Measurements from ENCODE around the gene ENTREP3.
A peak's percentile ranks its signal among the peaks of the same experiment; 100 is the strongest.

ENTREP3 gene

DNA sequence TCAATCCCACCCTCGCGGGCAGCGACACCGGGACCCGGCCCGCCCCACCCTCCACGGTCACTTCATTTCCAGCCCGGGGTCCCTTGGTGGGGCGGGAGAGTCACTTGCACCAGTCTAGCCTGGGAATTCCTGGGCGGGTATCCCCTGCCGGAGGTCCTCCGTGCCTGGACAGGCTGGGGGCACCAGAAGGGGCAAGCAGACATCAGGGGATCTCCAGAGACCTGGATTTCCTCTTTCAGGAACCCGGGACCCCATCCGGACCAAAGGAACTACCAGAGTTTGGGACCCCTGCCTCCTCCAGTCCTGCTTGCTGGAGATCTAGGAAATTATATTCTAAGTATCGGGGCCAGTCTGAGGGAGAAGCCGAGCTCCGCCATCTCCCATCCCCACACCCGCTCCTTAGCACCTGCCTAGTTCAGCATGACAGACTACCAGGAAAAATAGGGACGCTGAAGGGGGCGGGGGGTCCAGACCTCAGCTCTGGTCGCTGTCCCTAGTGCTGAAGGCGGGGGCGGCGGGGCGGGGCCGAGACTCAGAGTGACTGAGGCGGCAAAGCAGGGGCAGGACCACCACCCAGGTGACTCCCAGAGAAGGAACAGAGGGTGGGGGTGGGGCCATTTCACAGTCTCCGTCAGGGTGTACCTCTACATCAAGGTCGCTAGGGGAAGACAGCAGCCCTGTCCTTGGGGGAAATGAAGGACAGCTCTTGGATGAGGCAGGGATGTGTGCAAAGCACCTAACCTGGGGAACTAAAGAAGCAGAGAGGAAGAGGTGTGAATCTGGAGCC, 22.8 kb upstream of the ENTREP3 start:
- DNase-seq = peak; percentile 89

DNA sequence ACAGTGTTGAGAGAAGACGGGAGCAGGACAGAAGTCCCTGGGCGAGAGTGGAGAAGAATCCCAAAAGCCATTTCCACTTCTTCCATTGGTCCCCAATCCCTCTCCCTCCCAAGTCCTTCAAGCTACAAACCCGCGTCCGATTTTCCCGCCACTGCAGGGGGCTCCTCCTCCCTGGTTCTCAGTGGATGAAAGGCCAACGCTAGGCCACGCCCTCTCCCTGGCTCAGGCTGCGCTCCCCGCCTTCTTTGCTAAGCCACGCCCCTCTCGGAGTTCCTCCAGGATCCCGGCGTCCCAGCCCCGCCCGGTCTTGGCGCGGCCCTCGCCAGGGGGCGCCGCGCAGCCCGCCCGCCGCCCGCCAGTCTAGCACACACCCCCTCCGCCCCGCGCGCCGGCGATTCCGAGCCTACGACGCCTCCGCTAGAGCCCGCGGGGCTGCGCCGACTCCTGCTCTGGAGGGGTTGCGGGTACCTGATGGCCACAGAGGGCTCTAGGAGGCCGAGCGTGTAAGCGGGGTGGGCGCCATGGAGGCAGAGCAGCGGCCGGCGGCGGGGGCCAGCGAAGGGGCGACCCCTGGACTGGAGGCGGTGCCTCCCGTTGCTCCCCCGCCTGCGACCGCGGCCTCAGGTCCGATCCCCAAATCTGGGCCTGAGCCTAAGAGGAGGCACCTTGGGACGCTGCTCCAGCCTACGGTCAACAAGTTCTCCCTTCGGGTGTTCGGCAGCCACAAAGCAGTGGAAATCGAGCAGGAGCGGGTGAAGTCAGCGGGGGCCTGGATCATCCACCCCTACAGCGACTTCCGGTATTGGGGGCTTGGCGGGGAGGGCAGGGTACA, 22.0 kb upstream of the ENTREP3 start, which contains the start of gene HCN3:
TSS of gene HCN3 (plus strand) at position 394 of the 832 bp plus-strand sequence. CDS start at position 522, 128 bp downstream.
- peak; percentile 99 for DNase-seq

DNA sequence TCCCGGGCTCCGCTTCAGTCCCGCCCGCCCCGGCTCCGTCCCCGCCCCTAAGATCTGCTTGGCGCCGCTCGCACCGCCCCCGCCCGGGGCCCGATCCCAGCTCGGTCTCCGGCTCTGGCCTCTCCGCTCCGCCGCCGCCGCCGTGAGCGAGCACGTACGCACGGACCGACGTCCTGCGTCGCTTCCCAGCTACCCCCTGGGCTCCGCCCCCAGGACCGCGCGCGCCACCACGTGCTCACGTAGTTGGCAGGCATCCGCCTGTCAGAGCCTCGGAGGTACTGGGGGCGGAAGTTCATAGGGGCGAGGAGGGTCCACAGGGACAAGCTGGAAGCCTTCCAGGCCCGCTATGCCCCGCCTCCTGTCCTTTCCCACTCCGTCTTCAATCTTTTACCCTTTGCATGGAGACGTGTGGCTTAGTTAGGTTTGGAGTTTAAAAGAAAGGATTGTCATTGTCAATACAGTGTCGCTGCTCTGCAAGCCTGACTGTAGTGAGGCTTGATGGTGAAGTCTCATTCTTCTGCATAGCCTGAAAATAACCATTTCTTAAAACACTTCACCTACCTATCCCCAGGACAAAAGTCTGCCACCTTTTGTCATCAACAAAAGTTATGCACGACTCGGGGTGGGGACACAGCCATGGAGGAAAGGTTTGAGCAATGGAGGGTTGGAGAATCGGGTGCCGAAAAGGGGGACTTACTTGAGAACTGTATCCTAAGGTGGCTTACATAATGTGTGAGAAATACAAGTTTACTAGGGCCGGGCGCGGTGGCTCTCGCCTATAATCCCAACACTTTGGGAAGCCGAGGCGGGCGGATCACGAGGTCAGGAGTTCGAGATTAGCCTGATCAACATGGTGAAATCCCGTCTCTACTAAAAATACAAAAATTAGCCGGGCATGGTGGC, 18.3 kb upstream of the ENTREP3 start, which contains the start of gene CLK2:
TSS of gene CLK2 (minus strand) at position 162 of the 903 bp plus-strand sequence. CDS start 2,527 bp downstream, outside the sequence.
- peak; percentile 98 for DNase-seq

DNA sequence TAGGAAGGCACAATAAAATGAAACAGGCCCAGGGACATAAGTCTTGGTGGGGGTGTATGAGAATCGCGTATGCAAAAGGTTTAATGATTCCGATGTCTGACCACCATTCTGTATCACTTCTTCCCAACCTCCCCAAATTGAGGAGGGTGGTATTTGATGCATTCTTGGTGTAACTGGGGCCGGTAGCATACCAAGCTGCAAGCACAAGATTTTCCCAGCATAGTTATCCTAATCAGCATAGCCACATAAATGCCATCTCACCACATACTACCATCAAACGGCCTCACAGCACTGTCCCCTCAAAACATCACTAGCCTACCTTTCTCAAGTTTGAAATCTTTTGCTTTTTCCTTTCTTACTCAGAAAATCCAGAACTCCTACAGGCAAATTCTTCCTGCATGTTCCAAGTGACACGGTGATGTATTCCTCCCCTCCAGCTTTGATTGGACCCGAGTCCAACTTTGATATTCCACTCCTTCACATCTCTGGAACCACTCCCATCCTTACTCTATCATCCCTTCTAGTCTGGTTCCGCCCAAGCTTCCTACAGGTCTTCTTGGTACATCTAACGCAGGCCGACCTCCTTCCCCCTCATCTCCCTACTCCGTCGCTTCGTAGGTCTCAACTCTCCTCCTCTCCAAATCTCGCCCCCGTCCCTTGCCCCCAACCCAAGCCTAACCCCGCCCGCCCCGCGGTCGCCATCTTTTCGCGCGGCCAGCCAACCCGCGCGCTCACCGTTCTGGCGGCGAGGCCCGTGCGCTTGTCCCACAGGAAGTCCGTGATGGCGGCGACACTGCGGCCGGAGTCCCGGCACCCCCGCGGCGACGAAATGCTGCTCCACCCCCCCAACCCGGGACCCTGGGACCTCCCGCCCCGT, 17.4 kb upstream of the ENTREP3 start:
- peak; percentile 80 for DNase-seq

DNA sequence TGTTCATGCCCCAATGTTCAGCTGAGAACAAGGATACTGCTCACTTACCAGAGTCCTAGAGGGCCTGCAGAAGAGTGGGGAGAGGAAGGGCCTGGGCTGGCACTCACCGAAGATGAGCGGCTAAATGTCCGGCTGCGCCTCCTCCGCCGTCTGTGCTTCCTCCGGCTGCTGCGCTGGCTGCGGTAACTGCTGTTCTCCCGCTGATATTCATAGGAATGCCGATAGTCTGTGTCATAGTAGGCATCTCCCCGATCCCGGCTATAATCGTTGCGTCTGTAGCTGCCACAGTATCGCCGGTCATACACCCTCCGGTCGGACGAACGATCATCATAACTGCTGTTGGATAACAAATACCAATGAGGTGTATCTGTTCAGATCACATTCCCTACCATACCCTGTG, 14.1 kb upstream of the ENTREP3 start:
- no peak for DNase-seq

DNA sequence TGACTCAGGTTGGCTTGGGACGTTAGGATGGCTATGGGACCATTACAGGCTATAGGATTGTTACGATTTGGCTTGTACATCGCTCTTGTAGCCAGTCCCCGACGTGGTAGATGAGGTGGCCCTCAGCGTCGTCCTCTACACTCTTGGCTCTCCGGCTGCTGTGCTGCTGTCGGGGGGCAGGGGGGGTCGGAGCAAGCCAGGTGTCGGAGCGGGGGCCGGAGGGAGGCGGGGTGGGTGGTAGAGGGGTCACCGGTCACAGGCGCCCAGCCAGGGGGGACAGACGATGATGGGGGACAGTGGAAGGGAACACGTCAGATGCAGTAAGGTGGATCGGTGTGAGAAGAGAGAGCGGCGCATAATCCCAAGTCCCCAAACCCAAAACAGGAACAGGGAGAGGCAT, 13.3 kb upstream of the ENTREP3 start:
- DNase-seq = no peak

DNA sequence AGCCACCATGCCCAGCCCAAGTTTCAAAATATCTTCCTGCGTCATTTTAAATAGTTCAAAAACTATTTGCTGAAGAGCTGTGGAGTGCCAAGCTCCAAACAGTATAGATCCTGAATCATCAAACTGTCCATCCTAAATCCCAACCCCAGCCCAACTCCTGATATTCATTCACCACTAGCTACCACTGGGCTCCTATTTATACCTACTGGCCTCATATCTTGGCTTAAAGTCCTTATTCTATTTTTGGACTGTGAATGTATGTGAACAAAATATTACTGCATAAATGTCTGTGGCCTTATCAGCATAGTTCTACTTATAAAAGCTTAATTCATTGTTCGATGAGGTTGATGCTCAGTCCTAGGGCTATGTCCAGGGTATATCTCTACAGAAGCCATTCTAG, 12.1 kb upstream of the ENTREP3 start:
- no peak for DNase-seq

DNA sequence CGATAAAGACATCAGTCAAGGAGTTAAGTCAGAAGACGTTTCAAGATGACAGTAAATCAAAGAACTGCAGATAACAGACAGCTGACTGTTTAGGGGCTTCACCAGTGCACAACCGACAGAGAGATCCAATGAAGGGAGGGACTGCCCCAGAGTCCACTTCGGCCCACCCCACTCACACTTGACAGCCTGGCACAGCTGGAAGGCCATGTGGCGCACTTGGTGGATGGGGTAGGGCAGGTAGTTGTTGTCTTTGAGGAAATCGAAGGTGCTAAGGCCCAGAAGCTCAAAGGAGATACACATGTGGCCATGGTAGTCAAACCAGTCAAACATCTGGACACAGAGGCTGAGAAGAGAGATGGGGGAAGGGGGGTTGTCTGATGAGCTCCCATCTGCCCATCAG, 11.3 kb upstream of the ENTREP3 start:
- no peak for DNase-seq

DNA sequence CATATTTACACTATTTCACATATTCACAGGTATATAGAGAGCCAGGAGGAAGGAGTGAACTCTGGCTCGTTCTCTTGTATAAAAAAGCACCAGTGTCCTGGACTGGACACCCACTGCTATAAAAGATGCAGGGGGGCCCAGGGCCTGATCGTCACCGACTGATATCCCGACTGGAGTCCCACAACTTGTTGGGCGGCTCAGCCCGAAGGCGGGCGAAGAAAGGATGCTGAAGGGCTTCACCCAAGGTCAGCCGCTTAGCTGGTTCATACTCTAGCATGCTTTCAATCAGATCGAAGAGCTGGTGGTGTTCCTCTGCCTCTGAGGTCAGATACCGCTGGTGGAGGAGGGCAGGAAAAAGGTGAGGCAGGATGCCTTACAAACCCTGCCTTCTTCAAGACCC, 7.8 kb upstream of the ENTREP3 start:
- DNase-seq = no peak

DNA sequence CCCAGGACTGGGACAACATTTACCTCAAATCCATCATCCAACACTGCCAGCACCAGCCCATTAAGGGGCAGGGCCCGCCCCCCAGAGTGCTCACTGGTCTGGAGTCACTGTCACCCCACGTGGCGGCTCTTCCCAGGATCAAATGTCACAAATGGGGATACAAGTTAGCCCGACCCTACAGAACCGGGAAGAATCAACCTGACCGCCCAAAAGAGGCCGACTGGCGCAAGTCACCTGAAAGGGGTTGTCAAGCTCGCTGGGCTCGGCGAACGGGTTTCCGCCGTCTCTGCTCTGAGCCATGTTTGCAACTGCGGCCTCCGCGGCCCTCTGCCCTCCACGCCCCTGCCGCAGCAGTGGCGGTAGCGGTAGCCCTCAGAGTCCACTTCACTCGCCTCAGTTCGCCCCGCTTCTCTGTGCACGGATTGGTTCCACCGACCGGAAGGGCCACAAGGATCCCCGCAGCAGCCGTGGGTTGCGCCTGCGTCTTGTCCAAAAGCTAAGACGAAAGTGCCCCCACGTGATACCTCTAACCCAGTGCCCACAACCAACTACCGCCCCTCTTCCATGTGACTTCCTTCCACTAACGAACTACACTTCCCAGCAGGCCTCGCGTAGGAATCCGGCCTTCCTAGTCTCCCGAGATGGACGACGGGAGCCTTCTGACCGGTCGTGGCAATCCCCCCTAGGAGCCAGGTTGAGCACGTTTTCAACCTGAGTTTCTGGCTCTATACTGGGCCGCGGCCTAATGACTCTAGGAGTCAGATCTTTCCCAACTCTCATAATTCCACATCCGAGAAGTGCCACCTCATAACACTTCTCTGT, 6.8 kb upstream of the ENTREP3 start, which contains the start of gene SCAMP3:
TSS of gene SCAMP3 (minus strand) at position 509 of the 822 bp plus-strand sequence. CDS start at position 300, 209 bp downstream.
- DNase-seq = peak; percentile 92

DNA sequence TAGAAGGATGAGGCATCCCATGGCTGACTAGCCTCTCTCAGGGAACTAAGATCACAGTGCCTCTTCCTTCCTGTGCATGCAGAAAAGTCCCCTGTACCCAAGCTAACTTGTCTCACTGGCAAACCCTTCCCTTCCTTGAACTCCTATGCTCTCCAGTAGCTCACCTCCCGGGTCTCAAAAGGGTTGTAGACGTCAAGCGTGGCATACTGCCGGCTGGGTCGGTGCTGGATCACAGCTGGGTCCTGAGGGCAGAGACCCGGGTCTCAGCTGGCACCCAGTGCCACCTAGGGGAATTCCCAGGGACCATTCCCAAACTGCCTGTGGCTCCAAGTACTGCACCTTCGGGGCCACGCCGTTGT, 6.2 kb upstream of the ENTREP3 start:
- no peak for DNase-seq

DNA sequence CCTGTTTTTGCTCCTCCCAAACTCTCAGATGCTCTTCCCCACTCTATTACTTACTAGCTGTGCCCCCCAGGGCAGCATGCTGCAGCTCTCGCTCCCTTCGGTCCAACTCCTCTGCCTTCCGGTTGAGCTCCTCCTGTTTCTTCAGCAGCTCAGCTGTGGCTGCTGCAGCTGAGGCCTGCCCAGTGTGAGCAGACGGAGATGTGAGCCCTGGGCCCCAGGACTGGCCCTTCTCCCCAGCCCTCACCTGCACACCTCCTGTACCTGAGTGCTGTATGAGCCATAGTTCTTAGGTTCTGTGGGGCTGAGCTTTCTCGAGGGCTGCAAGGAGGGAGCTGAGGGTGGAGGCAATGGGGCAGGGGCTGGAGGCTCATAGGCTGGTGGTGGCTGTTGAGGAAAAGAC, 5.0 kb upstream of the ENTREP3 start:
- DNase-seq = no peak

DNA sequence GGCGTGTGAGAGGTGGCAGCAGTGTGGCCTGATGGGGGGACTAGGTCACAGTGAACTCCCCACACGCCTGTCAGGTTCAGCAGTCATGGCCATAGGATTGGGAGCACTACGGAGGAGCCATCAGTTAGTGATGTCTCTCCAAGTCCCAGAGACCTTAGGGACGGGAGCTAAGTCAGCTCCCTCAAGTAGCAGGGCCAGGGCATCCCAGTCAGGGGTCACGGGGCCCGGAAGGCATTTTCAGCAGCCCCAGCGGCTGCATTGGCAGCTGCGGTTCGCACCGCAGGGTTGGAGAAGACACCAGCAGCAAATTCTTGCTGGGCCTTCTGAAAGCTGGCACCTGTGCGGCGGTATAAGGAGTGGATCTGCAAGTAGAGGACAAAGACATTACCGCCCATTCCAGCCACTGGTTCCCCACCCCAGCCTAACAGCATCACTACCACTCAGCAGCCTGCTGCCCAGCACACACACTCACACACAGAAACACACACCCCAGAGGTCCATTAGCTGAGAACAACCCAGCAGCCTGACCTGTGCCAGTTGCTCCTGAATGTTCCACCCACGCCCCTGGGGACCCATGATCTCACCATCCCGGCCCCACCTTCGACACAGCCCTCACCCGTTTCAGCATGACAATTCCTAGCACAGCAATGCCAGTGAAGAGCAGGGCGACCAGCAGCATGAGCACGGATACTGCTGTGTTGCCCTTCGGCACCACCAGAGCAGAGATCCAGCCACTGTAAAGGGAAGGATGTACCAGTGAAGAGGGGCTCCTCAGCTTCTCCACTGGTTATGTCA, 972 bp upstream of the ENTREP3 start:
- no peak for DNase-seq

DNA sequence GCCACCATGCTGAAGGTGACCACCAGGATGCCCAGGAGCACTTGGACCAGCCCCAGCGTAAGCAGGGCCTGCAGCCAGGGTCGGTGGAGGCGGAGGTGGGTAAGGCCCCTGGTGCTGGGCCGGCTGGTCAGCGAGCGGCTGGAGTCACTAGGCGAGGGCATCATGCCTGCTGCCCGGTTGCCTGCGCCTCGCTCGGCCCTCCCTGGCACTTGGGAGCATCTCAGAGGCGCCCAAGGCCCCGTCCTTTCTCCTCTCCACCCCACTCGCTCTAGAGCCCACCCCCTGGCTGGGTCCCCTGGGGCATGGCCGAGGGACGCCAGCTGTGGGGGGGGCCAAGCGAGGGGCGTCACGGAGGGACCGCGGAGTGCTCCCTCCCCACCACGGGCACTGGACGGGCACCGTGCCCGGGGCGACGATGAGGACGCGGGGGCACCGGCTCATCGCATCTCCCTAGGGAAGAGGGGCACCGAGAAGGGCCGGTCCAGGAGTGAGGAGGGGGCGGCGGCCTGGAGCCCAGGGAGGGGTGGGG, 505 bp downstream of the ENTREP3 start:
- DNase-seq = no peak

DNA sequence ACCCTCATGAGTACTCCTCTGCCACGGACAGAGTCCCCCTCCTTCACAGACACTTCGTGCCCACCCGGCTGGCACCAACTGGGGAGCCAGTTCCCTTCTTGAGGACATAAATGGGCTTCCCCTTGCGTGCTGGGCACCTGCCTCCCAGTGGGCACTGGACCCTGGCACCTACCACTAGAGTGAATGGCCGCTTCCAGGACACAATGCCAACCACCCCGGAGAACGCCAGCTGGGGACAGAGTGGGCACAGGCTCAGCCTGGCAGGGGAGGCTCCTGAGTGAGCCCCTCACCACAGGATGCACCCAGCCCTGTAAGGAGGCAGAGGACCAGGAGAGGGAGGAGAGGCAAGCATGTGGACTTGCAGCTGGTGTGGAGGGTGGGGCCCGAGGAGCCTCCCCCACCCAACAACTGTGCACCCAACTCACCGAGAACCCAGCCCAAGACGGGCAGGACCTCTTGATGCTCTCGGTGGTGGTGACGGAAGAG, 1.0 kb downstream of the ENTREP3 start:
- DNase-seq = no peak

DNA sequence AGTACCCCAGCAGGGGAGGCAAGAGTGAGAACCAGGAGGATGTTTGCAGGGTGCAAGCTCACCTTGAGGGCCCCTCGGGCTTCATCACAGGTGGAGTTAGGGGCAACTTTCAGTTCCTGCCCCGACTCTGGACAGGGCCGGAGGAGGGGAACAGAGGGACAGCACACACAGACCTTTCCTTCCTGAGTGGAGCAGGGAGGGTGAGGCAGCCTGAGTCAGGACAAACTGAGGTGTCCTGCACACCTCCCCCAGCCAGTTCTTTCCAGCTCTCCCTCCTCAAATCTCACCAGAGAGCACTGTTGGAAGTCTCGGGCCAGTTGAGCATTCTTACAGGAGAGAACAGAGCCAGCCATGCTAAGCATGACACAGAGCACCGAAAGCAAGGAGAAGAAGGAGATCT, 1.5 kb downstream of the ENTREP3 start:
- no peak for DNase-seq

DNA sequence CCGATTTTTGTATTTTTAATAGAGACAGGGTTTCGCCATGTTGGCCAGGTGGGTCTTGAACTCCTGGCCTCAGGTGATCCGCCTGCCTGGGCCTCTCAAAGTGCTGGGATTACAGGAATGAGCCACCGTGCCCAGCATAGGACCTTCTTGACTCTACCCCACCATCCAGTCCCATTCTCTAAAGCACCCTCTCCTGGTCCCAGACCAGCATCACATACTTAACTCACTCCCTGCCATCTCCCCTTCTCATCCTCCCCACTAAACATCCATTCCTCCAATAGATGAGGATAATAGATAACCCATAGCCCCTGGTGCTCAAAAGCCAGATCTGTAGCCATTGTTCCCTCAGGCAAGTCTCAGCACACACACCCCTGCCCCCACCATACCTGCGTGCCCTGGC, 2.1 kb downstream of the ENTREP3 start:
- DNase-seq = no peak

DNA sequence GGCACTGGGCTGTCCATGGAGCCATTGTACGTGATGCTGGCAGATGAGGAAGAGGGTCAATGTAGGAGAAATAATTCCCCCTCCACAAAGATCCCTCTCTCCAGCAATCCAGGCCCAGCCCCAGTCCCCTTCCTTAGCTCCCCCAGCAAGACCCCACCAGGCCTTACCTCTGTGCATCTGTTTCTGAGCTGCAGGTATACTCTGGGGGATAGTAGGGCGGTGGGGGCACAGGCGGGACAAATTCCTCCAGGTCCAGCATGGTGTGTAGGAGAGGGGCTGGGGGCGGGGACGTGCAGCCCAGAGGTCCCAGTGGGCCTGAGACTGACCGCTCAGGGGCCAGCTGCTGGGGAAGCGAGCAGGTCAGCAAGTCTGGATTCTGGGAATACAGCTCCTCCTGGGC, 3.7 kb downstream of the ENTREP3 start:
- DNase-seq = no peak

DNA sequence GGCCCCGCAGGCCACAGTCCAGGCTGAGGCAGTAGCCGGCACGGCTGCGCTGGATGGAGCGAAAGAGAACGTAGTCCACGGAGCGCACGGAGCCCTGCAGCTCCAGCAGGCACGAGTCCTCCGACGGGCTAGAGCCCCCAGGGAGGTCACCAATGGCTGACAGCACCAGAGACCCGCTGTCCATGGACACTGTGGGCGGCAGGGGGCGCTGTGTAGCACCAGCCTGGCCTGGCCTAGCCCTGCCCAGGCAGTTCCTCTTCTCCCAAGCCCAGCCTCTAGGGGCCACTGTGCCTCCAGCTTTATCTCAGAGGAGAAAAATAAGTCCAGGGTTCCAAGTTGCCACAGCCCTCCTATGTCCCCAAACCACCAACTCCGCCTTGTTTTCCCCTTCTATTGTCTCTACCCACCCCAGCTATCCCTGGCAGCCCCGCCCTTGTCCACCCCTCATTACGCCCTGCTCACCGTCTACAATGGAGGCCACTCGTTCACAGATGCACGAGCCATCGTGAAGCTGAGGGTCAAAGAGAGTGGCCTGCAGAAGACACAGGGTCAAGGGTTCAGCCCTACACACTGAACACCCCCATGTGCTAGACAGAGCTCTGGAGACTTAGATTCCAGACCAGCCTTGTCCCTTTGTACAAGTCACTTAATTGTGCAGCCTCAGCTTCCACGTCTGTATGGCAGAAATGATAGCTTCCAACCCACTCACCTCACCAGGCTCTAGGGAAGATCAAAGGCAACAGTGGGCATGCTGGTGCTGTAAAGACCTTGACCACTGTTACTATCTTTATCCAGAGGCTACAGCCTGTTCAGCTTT, 4.4 kb downstream of the ENTREP3 start:
- peak; percentile 99 for DNase-seq

All from stimulated activated CD8-positive, alpha-beta memory T cell treated with anti-CD3 and anti-CD28 coated beads, Interleukin-4, amount 100 ng/mL, for 48 hours (primary cell).